ENCODE data around the gene SMC6.

DNA sequence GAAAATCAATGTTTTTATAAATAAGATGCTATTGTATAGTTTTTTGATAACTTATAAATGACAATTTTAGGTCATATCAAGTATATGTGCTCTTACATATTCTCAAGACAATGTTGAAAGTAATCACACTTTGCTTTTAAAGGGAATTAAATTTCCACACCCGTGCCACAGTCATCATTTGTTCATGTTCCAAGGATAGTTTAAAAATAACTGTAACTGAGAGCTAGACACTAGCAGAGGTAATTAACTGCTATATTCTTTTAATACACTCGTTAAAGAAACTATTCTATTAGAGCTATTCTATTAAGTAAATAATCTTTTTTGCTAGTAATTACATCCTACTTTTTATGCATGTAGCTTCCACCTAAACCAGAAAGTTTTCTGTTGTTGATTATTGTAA, 18.3 kb upstream of the SMC6 start:
- TF ChIP-seq CTCF (IDR thresholded peaks at IDR 0.05; ENCODE audit: low read depth, low read length) = no peak
- TF ChIP-seq EZH2phosphoT487 (IDR thresholded peaks at IDR 0.05; ENCODE audit: low read depth) = no peak

All from OCI-LY3 (cell line).